GM15510 (cell line): ENCODE data around the gene THADA.

Experiments
- POLR2A ChIP-seq: IDR thresholded peaks from 3 replicates; pipeline ENCODE4 v1.6.1; 2011; ENCODE audit warnings: borderline replicate concordance; ENCODE audit not compliant: insufficient read length; ENCODE audit errors: extremely low read depth

Gene THADA

DNA sequence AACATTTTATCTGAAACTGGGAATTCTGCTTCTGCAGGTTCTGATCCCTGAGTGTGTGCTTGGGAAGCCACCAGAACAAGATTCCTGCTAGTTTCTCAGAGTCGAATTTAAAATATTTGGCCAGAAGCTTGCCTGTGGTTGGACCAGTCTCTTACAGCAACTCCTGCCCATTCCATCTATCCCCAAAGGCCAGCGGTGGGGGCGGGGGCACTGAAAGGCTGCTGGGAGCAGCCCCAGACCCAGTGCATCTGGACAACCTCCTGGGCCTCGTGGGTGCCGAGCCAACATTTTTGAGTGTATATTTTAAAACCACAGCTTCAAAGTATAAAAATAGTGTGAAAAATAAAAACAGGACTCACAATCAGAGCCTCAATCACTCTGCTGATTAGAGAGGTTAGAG is 330.8 kb downstream of the THADA start:
- TF ChIP-seq POLR2A = no peak

DNA sequence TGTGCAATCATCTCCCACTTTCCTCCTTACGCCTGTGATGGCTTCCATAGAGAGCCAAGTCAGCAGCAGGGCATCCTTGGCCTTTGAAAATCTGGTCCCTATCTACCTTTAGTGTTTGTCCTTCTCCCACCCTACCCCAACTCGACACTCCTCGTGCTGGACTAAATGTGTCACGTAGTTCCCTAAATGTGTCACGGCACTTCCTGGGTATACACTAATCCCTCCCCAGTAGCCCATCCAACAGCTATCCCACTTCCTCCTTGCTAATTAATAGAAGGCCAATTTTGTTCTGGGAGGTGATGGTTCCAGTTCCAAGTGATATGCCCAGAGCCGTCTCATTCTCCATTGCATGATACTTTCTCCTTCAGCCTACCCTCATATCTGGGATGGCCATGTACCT is 332.9 kb downstream of the THADA start:
- TF ChIP-seq POLR2A = no peak

DNA sequence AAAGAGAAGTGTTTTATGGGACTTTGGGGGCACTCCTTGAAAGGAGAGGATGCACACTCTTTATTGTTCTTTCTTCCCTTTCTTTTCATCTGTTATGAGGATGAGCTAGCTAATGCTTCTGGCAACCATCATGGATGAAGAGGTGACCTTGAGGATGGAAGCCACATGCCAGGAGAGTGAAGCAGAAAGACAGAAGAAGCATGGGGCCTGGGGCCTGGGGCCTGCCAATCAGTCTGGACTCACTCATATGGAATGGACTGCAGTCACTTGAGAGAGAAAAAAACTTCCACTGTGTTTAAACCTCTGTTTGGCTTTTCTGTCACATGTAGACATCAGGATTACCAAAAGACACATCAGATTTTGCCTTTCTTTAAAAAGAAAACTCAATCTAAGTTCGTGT is 333.6 kb downstream of the THADA start:
- TF ChIP-seq POLR2A = no peak

- TF ChIP-seq POLR2A = no peak
Measured at GRCh38 chr2:43259512-43259911, 336.3 kb downstream of the THADA start.

GRCh38 chr2:43258547-43259156 is 337.2 kb downstream of the THADA start:
- TF ChIP-seq POLR2A = no peak

- no peak for TF ChIP-seq POLR2A
Measured at GRCh38 chr2:43255296-43255910, 340.4 kb downstream of the THADA start.

DNA sequence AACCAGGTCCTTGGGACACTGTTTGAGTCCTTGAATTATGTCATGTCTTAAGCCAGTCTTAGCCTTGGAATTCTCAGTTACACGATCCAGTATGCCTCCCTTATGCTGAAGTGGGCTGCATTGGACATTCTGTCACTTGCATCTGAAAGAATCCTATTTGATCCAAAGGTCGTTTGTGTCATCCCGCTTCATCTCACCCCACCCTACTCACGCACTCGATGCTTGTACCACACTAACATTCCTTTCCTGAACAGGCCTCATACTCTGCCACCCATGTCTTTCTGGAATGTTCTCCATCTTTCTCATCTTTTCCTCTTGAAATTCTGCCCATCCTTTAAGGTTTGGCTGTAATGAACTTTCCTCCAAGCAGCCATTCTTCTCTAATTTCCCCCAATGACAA is 341.5 kb downstream of the THADA start:
- TF ChIP-seq POLR2A = no peak

GRCh38 chr2:43251171-43251731 is 344.6 kb downstream of the THADA start:
- TF ChIP-seq POLR2A = no peak

GRCh38 chr2:43250015-43250414 is 345.8 kb downstream of the THADA start:
- no peak for TF ChIP-seq POLR2A

GRCh38 chr2:43248621-43249020 is 347.2 kb downstream of the THADA start:
- TF ChIP-seq POLR2A = no peak

DNA sequence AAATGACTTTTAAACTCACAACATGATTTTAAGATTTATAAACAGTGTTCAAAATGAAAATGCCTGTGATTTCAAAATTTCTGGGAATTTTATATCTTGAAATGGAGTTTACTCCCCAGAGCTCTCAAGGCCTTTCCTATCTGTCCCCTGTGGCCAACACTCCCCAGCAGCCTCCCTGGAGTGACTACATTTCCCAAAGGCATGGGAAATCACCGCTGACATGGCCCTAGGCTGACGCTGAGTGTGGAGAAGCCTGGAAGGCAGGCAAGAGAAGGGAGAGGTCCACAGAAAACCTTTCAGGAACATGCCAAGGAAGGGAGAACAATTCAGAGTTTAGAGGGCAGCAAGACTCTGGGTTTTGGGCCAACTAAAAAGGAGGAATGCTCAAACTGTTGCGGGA is 349.2 kb downstream of the THADA start:
- TF ChIP-seq POLR2A = no peak

GRCh38 chr2:43241558-43241957 is 354.3 kb downstream of the THADA start:
- no peak for TF ChIP-seq POLR2A

GRCh38 chr2:43240766-43241150 is 355.1 kb downstream of the THADA start:
- no peak for TF ChIP-seq POLR2A

DNA sequence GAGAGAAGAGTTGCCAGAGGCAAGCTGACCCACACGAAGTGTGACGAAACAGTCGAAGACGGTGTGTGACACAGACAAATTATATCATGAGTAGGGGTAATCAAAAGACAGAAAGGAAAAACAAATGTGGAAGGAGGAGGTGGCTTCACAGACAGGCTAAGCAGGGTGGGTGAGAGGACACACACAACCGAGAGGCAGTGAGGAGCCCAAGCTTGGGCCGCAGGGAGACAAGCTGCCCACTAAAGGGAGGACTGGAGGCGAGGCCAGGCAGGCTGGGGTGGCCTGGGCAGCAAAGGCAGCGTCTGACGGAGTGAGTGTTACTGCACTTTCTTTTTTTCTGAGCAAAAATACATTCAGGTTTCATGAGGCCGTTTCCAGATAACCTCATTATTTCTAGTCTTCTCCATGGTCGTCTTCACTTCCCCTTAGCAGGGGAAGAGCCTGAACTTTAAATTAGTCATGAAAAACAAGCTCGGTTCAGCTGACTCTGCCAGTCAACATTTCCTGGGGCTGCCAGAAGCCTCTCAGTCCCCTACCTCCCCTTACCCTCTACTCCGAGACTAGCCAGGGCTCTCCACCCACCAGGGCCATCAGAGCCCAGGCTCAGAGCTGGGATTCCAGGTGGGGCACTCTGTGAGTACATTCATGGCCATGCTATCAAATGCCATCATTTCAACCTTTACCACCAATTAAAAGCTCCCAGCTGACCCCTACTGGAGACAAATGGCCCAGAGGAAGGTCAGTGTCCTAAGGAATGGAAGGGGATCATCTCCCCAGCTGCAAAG is 355.7 kb downstream of the THADA start:
- no peak for TF ChIP-seq POLR2A

GRCh38 chr2:43238813-43239212 is 357.0 kb downstream of the THADA start:
- no peak for TF ChIP-seq POLR2A

DNA sequence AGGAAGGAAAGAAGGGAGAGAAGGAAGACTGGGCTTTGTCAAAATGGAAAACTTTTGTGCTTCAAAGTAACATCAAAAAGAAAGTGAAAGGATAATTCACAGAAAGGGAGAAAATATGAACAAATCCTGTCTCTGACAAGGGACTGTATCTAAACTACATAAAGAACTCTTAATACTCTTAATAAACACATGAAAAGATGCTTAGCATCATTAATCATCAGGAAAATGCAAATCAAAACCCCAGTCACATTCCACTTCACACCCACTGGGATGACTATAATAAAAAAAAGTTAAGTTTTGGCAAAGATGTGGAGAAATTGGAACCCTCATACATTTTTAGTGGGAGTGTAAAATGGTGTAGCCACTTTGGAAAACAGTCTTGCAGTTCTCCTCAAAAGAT is 357.7 kb downstream of the THADA start:
- TF ChIP-seq POLR2A = no peak
